ENCODE results near the gene DPP10.

The DPP10 gene

GRCh38 chr2:115171751-115172150, 729.3 kb downstream of the DPP10 start:
- no peak for DNase-seq (ENCODE audit: low read depth)
- no peak overlapping the region for H3K4me3 ChIP-seq (ENCODE audit: low read length)
- TF ChIP-seq CTCF (IDR thresholded peaks at IDR 0.05; ENCODE audit: insufficient read depth, low read depth, low read length, missing control alignments) = no peak

DNA sequence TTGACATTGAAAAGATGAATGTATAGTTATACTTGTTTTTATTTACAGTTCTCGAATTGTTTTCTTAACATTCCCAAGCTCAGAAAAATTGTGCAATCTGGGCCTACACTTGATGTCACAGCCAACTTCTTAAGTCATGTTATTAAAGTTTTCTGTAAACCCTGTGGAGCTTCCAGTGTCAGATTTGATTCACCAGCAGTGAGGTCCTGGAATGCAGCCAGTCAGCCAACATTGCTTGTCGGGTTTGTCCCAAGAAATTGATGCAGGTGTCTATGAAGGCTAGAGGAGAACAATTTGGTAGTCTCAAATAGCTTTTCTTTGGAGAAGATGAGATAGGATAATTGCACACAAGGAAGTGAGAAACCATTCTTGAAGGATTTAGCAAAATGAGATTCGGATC, 732.2 kb downstream of the DPP10 start:
- DNase-seq (ENCODE audit: low read depth) = no peak
- no peak overlapping the region for H3K4me3 ChIP-seq (ENCODE audit: low read length)
- TF ChIP-seq CTCF (IDR thresholded peaks at IDR 0.05; ENCODE audit: insufficient read depth, low read depth, low read length, missing control alignments) = no peak

DNA sequence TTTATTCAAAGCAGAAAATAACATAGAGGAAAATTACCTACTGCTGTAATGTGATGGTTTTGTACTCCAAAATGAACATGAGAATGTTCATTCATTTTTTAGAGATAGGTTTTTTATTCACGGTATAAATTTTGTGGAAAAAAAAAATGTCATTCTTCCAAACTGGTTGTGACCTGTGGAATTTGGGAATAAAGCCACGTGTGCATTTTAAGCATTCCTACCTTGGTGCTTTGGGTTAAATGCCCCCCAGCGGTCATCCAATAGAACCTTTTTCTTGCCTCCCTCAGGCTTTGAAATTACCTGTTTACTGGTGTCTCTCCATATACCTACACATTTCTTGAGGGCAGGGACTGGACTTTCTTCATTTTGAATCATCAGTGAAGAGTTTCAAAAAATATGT, 740.7 kb downstream of the DPP10 start:
- H3K4me3 ChIP-seq (ENCODE audit: low read length) = no peak overlapping the region

DNA sequence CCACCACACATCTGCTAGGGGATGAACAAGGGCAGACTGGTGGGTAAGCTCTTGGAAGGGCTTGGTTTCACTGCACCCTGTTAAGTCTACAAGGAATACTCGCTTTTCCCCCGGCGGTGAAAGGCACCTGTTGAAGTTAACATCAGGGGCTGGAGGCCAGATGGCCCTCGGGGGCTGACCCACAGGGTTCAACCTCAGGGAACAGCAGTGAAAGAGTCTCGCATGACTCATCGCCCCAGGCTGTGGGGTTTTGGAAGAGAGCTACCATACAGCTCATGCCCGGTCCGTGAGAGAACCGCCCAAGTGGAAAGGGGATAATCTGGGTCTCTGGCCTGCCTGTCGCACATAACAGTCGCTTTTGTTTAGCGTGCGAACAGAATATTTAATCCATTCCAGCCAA, 748.0 kb downstream of the DPP10 start:
- TF ChIP-seq CTCF (IDR thresholded peaks at IDR 0.05; ENCODE audit: insufficient read depth, low read depth, low read length, missing control alignments) = no peak
- no peak for DNase-seq (ENCODE audit: low read depth)
- H3K4me3 ChIP-seq (ENCODE audit: low read length) = no peak overlapping the region

More for the DNA sequence above, 740.7 kb downstream of the DPP10 start:
- DNase-seq (ENCODE audit: low read depth) = no peak
- no peak for TF ChIP-seq CTCF (IDR thresholded peaks at IDR 0.05; ENCODE audit: insufficient read depth, low read depth, low read length, missing control alignments)

DNA sequence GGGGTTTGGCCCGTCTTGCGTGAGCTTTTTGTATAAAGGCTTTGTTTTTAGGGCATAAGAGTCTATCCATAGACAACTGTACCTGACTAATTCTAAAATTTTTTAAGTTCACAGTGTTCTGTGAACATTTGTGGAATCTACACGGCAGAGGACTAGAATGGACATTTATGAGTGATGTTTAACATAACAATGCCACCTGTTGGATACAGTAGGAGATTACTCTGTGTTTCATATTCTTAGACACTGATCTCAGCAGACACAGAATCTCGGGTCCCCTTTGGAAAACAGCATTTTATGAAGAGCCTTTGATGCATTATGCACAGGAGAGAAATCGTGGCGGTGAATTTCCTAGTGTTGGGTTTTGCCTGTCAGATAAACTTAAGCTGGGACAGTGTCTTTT, 752.2 kb downstream of the DPP10 start:
- no peak overlapping the region for H3K4me3 ChIP-seq (ENCODE audit: low read length)
- TF ChIP-seq CTCF (IDR thresholded peaks at IDR 0.05; ENCODE audit: insufficient read depth, low read depth, low read length, missing control alignments) = no peak
- DNase-seq (ENCODE audit: low read depth) = no peak

DNA sequence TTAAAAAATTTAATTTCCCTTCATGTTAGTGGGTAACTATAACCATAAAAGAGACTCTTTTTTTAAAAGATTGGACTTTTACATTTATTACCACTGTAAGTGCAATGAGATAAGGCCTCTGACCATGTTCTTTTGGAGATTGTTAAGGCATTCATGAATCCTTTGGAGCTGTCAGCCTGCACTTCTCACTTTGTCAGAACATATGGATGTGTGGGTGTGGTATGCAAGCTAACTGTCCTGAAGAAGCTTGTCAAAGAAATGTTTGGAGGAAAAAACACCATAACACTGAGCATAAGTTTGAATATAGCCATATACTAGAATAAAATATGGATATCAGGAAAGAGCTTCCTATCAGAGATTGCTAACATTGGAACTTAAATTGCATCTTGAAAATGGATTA, 754.1 kb downstream of the DPP10 start:
- H3K4me3 ChIP-seq (ENCODE audit: low read length) = no peak overlapping the region
- TF ChIP-seq CTCF (IDR thresholded peaks at IDR 0.05; ENCODE audit: insufficient read depth, low read depth, low read length, missing control alignments) = no peak
- DNase-seq (ENCODE audit: low read depth) = no peak

DNA sequence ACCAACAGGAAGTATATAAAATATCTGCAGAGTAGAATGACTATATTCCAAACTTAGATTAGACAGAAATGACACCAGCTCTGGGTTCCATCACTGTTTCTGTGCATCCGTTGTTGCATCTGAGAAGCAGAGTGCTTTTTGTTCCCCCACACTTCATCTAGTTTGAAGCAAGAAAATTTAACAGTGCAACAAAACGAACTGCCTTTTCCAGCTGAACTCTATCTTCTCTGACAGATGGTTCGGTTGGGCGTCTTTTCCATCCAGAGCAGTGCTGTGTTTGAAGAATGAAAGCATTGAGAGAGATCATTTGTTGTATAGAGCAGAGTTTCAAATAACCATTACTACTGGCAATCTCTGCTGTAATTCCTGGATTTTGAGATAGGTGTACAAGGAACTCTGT, 757.5 kb downstream of the DPP10 start:
- DNase-seq (ENCODE audit: low read depth) = no peak
- TF ChIP-seq CTCF (IDR thresholded peaks at IDR 0.05; ENCODE audit: insufficient read depth, low read depth, low read length, missing control alignments) = no peak
- no peak overlapping the region for H3K4me3 ChIP-seq (ENCODE audit: low read length)

All from epithelial cell of esophagus (primary cell).